DMS153 treated with DMSO at 0.1 percent for 48 hours (cell line): ENCODE results near the gene IRX5.

Experiments used
- DNase-seq: peaks from one replicate; lab custom pipeline; 2025; ENCODE audit not compliant: unreplicated experiment; lab: John Stamatoyannopoulos, UW

The IRX5 gene

DNA sequence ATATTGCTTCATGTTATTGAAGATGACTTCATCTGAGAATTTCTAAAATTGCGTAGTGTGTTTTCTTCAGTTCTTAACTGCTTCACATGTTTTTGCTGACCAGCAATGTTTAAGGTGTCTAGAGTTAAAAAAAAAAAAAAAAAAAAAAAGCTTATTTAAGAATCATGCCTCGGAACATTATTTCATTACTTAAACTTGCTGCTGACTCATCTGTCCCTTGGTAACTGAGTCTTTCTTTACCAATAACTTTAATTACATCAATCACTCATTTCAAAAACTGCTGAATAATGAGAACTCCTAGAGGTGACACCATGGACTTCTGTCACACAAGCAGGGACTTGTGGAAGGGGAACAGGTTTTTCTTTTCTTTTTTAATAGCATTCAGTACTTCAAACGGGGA lies 16.2 kb downstream of the IRX5 start:
- no peak for DNase-seq

DNA sequence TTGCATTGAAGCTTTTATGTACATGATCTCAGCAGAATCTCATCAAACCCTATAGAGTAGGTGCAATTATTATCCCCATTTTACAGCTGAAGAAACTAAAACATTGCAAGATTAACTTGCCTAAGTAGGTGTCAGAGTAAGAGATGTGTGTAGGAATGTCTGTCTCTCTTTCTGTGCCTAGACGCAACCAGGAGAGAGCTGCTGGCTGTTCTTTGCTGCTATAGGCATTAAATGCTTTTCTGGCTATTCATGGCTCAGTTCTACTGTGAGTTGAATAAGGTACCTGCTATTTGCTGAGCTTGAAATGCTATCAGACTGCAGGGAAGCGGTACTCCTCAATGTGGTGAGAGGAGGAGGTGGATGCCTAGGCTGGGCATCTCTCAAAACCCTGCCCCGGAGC lies 17.0 kb downstream of the IRX5 start:
- DNase-seq: no peak

DNA sequence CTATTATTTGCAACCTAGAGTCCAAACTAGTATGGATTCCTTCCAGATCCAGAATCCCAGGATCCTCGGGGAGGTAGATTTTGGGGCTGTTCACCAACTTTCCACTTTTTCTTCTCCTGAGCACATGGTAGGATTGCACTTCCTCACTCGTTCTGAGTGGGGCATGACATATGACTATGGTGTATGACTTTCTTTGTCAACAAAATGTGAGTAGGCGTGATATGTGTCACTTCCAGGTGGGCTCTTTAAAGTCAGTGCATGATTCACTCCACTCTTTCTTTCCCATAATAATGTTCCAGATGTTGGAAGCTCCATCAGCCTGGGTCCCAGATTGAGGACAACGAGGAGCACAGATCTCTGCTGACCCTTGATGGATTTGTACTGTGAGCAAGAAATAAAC lies 21.5 kb downstream of the IRX5 start:
- DNase-seq: no peak

DNA sequence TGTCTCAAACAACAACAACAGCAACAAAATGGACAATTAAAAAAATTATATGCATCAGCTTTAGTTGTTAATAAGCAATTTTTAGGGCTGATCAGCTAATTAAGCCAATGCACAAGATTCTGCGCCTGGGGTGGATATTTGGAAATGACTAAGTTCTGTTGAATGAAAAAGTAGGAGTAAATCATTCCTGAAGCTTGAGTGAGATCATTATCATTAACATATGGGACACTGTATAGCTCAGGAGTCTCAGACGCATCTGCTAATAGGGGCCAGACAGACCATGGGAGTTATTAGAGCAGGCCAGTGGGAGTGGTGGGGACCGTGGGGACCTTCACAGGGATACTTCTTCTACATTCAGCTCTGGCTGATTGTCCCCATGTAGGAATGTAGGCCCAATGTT lies 22.8 kb downstream of the IRX5 start:
- no peak for DNase-seq

DNA sequence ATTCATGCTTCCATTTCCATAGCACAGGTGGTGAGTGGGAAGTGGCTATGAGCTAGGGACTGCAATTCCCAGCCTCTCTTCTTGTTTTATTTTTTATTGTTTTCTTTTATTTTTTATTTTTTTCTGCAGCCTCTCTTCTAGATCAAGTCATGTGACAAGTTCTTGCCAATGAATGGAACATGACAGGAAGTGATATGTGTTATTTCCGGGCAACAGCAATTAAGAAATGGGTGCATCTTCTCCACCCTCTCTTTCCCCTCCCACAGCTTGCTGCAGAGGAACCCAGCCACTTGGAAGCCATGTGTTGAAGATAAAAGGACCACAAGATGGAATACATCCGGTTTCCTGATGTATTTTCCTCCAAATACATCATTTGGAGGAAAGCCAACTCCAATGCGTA lies 23.6 kb downstream of the IRX5 start:
- DNase-seq: no peak

DNA sequence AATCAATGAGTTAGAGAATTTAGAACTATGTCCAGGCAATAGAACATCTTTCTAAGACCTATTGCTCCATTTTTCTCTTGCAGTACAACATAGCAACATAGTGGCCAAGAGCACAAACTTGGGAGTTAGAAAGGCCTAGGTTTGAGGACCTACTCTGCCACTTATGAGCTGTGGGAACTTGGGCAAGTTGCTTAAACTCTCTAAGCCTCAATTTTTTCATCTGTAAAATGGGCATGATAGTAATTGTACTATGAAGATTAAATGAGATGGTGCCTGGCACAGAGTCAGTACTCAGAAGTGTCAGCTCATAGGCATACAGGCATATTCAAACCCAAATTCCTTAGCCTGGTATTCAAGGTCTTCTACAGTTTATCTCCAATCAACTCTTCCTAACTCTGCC lies 25.1 kb downstream of the IRX5 start:
- DNase-seq: no peak

DNA sequence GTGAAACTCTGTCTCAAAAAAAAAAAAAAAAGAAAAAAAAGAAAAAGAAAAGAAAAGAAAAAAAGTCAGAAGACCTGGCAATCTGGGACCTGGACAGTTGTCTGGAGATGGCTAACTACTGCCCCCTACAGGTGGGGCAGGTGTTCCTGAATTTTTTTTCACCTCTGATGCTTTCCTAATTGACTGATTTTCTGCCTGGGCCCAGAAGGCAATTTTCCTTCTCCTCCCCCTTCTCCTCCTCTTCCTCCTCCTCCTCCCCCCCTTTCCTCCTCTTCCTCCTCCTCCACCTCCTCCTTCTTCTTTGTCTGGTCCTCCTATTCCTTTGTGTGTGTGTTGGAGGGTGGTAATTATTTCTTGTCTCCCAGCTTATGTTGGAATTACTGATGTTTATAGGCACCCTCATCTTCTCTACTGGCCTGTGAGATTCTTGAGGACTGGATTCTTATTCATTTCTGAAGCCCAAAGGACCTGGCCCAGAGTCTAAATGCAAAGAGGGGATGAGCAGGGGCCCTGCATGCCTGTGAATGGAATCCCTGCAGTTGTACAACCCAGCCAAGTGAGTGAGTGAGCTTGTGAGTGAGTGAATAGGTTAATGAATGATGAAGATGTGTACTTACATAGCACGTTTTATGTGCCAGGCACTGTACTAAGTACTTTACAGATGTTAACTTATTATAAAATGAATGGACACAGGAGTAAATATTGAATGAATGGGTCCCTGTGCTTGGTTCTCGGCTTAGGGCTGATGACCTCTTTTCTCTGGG lies 26.9 kb downstream of the IRX5 start:
- peak; percentile 16 for DNase-seq

DNA sequence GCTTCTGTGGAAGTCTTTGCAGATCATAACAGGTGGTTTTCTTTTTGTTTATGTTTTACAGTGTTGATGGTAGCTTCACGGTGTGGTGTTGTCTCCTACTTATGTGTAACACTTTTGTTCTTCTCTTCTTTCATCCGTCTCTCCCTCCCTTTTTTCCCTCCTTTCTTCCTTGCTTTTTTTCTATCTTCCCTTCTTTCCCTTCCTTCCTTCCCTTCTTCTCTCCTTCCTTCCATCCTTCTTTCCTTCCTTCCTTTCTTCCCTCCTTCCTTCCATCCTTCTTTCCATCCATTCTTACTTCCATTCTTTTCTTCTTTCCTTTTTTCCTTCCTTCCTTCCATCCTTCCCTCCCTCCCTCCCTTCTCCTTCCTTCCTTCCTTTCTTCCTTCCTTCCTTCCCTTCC lies 31.4 kb downstream of the IRX5 start:
- no peak for DNase-seq

DNA sequence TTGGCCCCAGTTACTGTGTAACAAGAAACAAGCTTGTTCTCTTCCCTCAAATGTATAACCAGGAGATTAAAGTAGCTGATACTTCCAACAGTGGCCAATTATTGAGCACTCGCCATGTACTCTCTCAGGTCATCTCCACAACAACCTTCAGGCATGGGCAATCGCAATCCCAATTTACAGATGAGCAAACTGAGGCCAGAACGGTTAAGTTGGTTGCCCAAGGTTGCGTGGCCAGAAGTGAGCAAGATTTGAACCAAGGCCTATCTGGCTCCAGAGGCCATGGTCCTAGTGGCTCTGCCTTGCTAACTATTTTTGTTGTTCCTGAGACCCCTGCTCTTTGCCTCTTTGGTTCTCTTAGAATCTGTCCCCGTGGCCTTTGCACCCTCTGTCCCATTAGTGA lies 33.6 kb downstream of the IRX5 start:
- no peak for DNase-seq

DNA sequence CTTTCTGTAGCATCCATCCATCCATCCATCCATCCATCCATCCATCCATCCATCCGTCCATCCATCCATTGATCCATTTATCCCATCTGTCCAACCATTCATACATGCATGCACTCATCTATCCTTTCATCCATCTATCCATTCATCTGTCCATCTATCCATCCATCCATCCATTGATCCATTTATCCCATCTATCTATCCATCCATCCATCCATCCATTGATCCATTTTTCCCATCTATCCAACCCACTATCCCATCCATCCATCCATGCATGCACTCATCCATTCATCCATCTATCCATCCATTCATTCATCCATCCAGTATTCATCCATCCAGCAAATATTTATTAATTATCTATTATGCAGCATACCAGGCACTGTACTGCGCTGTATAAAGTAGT lies 34.8 kb downstream of the IRX5 start:
- no peak for DNase-seq

DNA sequence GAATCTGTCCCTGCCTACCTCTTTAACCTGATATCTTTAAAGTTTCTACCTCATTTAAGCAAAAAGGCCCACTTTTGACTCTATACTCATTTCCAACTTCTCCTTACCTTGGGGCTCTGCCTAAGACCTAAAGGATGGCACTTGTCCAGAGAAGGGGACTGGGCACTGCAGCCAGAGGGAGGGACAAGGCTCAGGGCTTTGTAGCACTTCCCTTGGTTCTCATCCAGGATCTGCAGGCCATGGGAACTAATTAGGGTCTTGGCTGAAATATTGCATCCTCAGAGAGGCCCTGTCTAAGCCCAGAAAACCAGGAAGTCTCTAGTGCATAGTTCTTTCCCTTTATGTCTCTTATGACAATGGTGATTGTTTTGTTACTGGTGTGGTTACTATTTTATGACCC lies 37.3 kb downstream of the IRX5 start:
- no peak for DNase-seq

DNA sequence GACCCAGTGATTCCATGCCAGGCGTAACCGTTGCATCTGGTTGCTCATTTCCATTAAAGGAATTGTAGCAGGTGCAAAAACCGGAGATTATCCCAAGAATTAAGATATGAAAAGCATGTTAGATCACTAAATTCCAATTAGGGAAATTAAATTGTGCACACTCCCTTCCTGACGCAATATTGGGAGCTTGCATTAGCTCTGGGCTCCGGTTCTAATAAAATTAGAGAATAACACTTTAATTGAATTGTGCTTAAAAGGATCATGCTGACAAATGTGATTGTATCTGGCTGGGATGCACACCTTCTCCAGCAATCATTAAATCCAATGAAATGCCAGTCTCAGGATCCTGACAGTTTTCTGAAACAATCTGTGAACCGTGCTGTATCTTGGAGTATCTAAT lies 38.1 kb downstream of the IRX5 start:
- no peak for DNase-seq

DNA sequence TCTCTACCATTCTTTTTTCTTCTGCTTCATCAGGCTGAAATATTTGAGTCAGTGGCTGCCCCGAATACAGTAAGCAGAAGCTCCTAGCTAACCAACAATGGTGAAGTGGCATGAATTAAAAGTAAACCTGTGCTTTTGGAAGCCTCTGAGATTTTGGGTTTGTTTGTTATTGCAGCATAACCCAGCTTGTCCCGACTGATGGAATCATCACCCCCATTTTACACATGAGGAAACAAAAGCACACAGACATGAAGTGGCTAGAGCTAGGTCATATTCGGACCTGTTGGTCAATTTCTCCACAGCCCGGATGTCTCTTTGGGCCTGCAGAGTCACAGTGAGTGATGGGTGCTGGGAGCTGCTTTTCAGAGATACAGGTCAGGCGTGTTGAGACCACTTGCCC lies 39.4 kb downstream of the IRX5 start:
- no peak for DNase-seq

DNA sequence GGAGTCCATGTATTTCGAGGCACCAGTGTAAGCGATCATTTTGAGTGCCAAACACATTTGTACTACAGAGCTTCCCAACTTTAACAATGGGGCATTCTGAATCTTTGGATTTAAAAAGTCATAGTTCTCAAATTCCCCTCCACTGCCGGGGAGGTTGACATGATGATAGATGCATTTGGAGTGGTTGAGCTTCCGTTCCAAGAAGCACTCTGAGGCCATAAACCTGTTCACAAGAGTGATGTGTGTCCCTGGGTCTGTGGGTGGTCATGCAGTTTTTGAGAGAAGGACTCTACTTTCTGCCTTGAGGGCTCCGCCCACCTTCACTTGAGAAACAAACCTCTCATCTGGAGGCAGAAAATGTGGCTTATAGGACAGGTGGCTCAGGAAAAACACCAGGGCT lies 43.7 kb downstream of the IRX5 start:
- no peak for DNase-seq

DNA sequence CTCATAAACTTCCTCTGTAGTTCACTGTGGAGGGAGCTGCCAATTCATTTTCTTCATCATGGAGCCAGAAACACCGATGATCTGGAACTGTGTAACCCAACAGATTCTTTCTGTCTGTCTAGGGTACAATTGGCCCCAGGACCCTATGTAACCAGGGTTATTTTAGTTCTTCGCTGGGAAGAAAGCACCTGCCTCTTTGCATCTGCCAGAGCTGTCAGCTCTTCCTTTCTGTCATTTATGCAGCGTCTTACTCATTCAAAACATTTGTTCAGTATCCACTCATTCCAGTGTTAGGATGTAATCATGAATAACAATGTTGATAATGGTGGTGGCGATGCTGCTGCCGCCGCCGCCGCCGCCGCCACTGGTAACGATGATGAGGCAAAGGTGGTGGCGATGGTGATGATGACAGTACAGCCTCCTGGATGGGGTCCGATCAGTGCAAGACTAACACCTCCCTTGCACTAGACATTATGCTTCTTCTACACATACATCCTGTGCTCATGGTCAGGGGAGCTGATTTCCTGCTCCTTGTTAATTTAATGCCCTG lies 46.1 kb downstream of the IRX5 start:
- DNase-seq: no peak

DNA sequence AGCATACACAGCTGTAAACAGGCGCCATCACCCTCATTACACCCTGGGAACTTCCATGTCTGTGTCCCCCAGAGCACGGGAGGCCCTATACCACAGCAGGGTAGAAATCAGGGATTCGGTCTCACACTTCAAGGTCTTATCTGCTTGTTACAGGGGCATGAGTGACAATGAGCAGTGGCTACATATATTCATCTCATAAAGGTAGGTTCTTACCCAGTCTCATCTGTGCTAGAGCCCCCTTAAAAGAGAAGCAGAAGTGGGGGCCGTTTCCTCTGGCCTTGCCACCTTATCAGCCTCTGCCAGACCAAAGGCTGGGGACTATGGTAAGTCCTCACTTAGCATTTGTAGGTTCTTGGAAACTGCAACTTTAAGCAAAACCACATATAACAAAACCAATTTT lies 46.5 kb downstream of the IRX5 start:
- DNase-seq: no peak

DNA sequence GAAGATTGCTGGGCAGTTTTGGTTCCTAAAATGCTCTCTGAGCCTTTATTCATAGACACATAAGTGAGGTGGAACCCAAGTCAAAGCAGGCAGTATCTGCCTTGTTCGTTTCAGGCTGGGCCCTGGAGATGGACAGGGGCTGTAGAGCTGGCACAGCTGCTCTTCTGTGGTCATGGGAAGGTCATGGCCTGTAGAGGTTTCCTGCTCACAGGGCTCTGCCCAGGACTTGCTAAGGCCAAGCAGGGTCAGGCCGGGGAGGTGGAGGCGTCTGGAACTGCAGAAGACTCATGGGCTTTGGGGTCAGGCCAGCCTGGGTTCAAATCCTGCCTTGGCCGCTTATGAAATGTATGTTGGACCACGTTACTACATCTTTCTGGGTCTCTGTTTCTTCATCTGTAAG lies 50.2 kb downstream of the IRX5 start:
- no peak for DNase-seq
